Retina (tissue), 1 donor: ENCODE results near the gene FRMD4A.
A peak's percentile ranks its signal among the peaks of the same experiment; 100 is the strongest.
"Not testable (repeated sequence)": the region's sequence is repeated elsewhere in the genome, so short reads cannot be mapped to it uniquely, and the experiment has no call there.

Source experiments
- DNase-seq: peaks from one replicate; pipeline ENCODE4 v3.0.0-alpha.2; 2016

FRMD4A gene

GRCh38 chr10:14141283-14141682, 189.4 kb downstream of the FRMD4A start:
- no peak for DNase-seq

- no peak for DNase-seq
Observed at GRCh38 chr10:14137391-14137790, 193.3 kb downstream of the FRMD4A start.

- not testable (repeated sequence) for DNase-seq
Observed at GRCh38 chr10:14135196-14135595, 195.5 kb downstream of the FRMD4A start.

- DNase-seq, result no peak
Observed at GRCh38 chr10:14134275-14134674, 196.4 kb downstream of the FRMD4A start.

- DNase-seq, result no peak
Observed at GRCh38 chr10:14131261-14131960, 199.3 kb downstream of the FRMD4A start.

GRCh38 chr10:14129770-14130169, 201.0 kb downstream of the FRMD4A start:
- no peak for DNase-seq

GRCh38 chr10:14128519-14128918, 202.2 kb downstream of the FRMD4A start:
- no peak for DNase-seq

GRCh38 chr10:14126697-14127440, 203.9 kb downstream of the FRMD4A start:
- no peak for DNase-seq

GRCh38 chr10:14125564-14125963, 205.2 kb downstream of the FRMD4A start:
- peak; percentile 6 for DNase-seq

GRCh38 chr10:14124941-14125340, 205.8 kb downstream of the FRMD4A start:
- peak; percentile 4 for DNase-seq

GRCh38 chr10:14123139-14123538, 207.6 kb downstream of the FRMD4A start:
- no peak for DNase-seq

GRCh38 chr10:14120812-14121211, 209.9 kb downstream of the FRMD4A start:
- no peak for DNase-seq

GRCh38 chr10:14118953-14119352, 211.8 kb downstream of the FRMD4A start:
- DNase-seq, result no peak

GRCh38 chr10:14116837-14117236, 213.9 kb downstream of the FRMD4A start:
- DNase-seq, result no peak

- no peak for DNase-seq
Observed at GRCh38 chr10:14116021-14116420, 214.7 kb downstream of the FRMD4A start.

GRCh38 chr10:14114791-14115190, 215.9 kb downstream of the FRMD4A start:
- DNase-seq, result no peak

GRCh38 chr10:14112056-14112455, 218.7 kb downstream of the FRMD4A start:
- no peak for DNase-seq

- no peak for DNase-seq
Observed at GRCh38 chr10:14111208-14111607, 219.5 kb downstream of the FRMD4A start.

GRCh38 chr10:14106828-14107227, 223.9 kb downstream of the FRMD4A start:
- DNase-seq, result no peak

- DNase-seq, result no peak
Observed at GRCh38 chr10:14102056-14102455, 228.7 kb downstream of the FRMD4A start.

GRCh38 chr10:14099885-14100284, 230.8 kb downstream of the FRMD4A start:
- DNase-seq, result no peak

GRCh38 chr10:14093730-14094484, 236.8 kb downstream of the FRMD4A start:
- peak; percentile 53 for DNase-seq

- DNase-seq, result no peak
Observed at GRCh38 chr10:14092799-14093198, 237.9 kb downstream of the FRMD4A start.
